Measurements from ENCODE around the gene FBRSL1. TPM values are rescaled to one million over a fixed set of nuclear protein-coding genes. Genes with fewer than 3 reads are reported as not detected.

The FBRSL1 gene
- total RNA-seq, 1 experiment from 2014 or later: 119 TPM

GRCh38 chr12:132495165-132495544, 5.2 kb downstream of the FBRSL1 start:
- Mint-ChIP-seq H3K4me3 (ENCODE audit: low read depth, unreplicated experiment) (no peak overlapping the region), H3K36me3 (ENCODE audit: insufficient read depth, unreplicated experiment) (peaks cover 35% of the 10 kb centered on the region), H3K27ac (ENCODE audit: unreplicated experiment) (no peak overlapping the region), H3K27me3 (ENCODE audit: unreplicated experiment) (no peaks in the 10 kb centered on the region), H3K4me1 (ENCODE audit: low read depth, unreplicated experiment) (peaks cover 41% of the 10 kb centered on the region), H3K9me3 (ENCODE audit: low read depth, unreplicated experiment) (no peaks in the 10 kb centered on the region)
- no TSS peak for BruUV-seq (replicated peaks)
- no peak for DNase-seq
- CTCF ChIA-PET: no interaction called here
- intact Hi-C loops (cut with micrococcal nuclease; ENCODE audit: unreplicated experiment): loop anchor here (2.0 kb wide), 1 partner anchor 30 kb away; no protein-coding TSS in a partner anchor
- no peak for TF ChIP-seq CTCF (IDR thresholded peaks at IDR 0.05; ENCODE audit: unreplicated experiment)

- Mint-ChIP-seq H3K27me3 (ENCODE audit: unreplicated experiment) (no peaks in the 10 kb centered on the region), H3K27ac (ENCODE audit: unreplicated experiment) (no peak overlapping the region), H3K9me3 (ENCODE audit: low read depth, unreplicated experiment) (no peaks in the 10 kb centered on the region), H3K4me3 (ENCODE audit: low read depth, unreplicated experiment) (no peak overlapping the region), H3K4me1 (ENCODE audit: low read depth, unreplicated experiment) (peaks cover 41% of the 10 kb centered on the region), H3K36me3 (ENCODE audit: insufficient read depth, unreplicated experiment) (peaks cover 35% of the 10 kb centered on the region)
- CTCF ChIA-PET: no interaction called here
- no peak for TF ChIP-seq CTCF (IDR thresholded peaks at IDR 0.05; ENCODE audit: unreplicated experiment)
- intact Hi-C loops (cut with micrococcal nuclease; ENCODE audit: unreplicated experiment): loop anchor here (2.0 kb wide), 1 partner anchor 29 kb away; no protein-coding TSS in a partner anchor
- BruUV-seq (replicated peaks): no TSS peak
- DNase-seq: no peak
Measured at GRCh38 chr12:132495629-132496357, 5.8 kb downstream of the FBRSL1 start.

- H3K27ac Mint-ChIP-seq (ENCODE audit: unreplicated experiment): no peak overlapping the region
- CTCF ChIA-PET: no interaction called here
- BruUV-seq (replicated peaks): no TSS peak
- no peak for TF ChIP-seq CTCF (IDR thresholded peaks at IDR 0.05; ENCODE audit: unreplicated experiment)
- no peaks in the 10 kb centered on the region for H3K27me3 Mint-ChIP-seq (ENCODE audit: unreplicated experiment)
- no peak for DNase-seq
- H3K36me3 Mint-ChIP-seq (ENCODE audit: insufficient read depth, unreplicated experiment): peaks cover 30% of the 10 kb centered on the region
- H3K4me1 Mint-ChIP-seq (ENCODE audit: low read depth, unreplicated experiment): peaks cover 39% of the 10 kb centered on the region
- intact Hi-C loops (cut with micrococcal nuclease; ENCODE audit: unreplicated experiment): no loop called here
- H3K9me3 Mint-ChIP-seq (ENCODE audit: low read depth, unreplicated experiment): no peaks in the 10 kb centered on the region
- H3K4me3 Mint-ChIP-seq (ENCODE audit: low read depth, unreplicated experiment): no peak overlapping the region
Measured at GRCh38 chr12:132496358-132496669, 6.4 kb downstream of the FBRSL1 start.

- intact Hi-C loops (cut with micrococcal nuclease; ENCODE audit: unreplicated experiment): no loop called here
- H3K4me1 Mint-ChIP-seq (ENCODE audit: low read depth, unreplicated experiment): peaks cover 35% of the 10 kb centered on the region
- no peaks in the 10 kb centered on the region for H3K9me3 Mint-ChIP-seq (ENCODE audit: low read depth, unreplicated experiment)
- H3K4me3 Mint-ChIP-seq (ENCODE audit: low read depth, unreplicated experiment): no peak overlapping the region
- no peak for TF ChIP-seq CTCF (IDR thresholded peaks at IDR 0.05; ENCODE audit: unreplicated experiment)
- H3K27ac Mint-ChIP-seq (ENCODE audit: unreplicated experiment): no peak overlapping the region
- no peaks in the 10 kb centered on the region for H3K27me3 Mint-ChIP-seq (ENCODE audit: unreplicated experiment)
- BruUV-seq (replicated peaks): no TSS peak
- CTCF ChIA-PET: no interaction called here
- H3K36me3 Mint-ChIP-seq (ENCODE audit: insufficient read depth, unreplicated experiment): peaks cover 26% of the 10 kb centered on the region
- no peak for DNase-seq
Measured at GRCh38 chr12:132496710-132497109, 6.8 kb downstream of the FBRSL1 start.
